KBM-7 (cell line): ENCODE data around the gene LOXHD1.

Source experiments
- DNase-seq: peaks from one replicate; pipeline ENCODE4 v3.0.0-alpha.2; 2015
- in situ Hi-C: fragments of 300-500 bp; cut with MboI; formaldehyde crosslinking; loops from 2 replicates; pipeline ENCODE4 v1.14.3; 2020; ENCODE audit warnings: low sequenced_read_pairs, low pct_unique_long_range_greater_than_20kb, mixed read lengths

Gene LOXHD1

GRCh38 chr18:46632401-46633071 lies 24.5 kb downstream of the LOXHD1 start:
- in situ Hi-C loops, result no loop called here
- no peak for DNase-seq

GRCh38 chr18:46630991-46631390 lies 26.0 kb downstream of the LOXHD1 start:
- DNase-seq, result no peak
- in situ Hi-C loops, result no loop called here

- DNase-seq, result peak; percentile 56
- in situ Hi-C loops, result no loop called here
Observed at GRCh38 chr18:46630160-46630559, 26.9 kb downstream of the LOXHD1 start.

- no peak for DNase-seq
- in situ Hi-C loops, result no loop called here
Observed at GRCh38 chr18:46629361-46629760, 27.7 kb downstream of the LOXHD1 start.

GRCh38 chr18:46628206-46628605 lies 28.8 kb downstream of the LOXHD1 start:
- no peak for DNase-seq

GRCh38 chr18:46627136-46627535 lies 29.9 kb downstream of the LOXHD1 start:
- in situ Hi-C loops, result no loop called here
- no peak for DNase-seq

More at GRCh38 chr18:46628206-46628605, 28.8 kb downstream of the LOXHD1 start:
- in situ Hi-C loops, result no loop called here

GRCh38 chr18:46625069-46625468 lies 32.0 kb downstream of the LOXHD1 start:
- no peak for DNase-seq
- in situ Hi-C loops, result no loop called here

- no peak for DNase-seq
- in situ Hi-C loops, result no loop called here
Observed at GRCh38 chr18:46624127-46624526, 32.9 kb downstream of the LOXHD1 start.

GRCh38 chr18:46623541-46623940 lies 33.5 kb downstream of the LOXHD1 start:
- in situ Hi-C loops, result no loop called here
- peak; percentile 88 for DNase-seq

- in situ Hi-C loops, result no loop called here
Observed at GRCh38 chr18:46622999-46623398, 34.0 kb downstream of the LOXHD1 start.

GRCh38 chr18:46622451-46622850 lies 34.6 kb downstream of the LOXHD1 start:
- in situ Hi-C loops, result no loop called here

More at GRCh38 chr18:46622999-46623398, 34.0 kb downstream of the LOXHD1 start:
- no peak for DNase-seq

GRCh38 chr18:46621871-46622270 lies 35.1 kb downstream of the LOXHD1 start:
- DNase-seq, result no peak
- in situ Hi-C loops, result no loop called here

More at GRCh38 chr18:46622451-46622850, 34.6 kb downstream of the LOXHD1 start:
- DNase-seq, result peak; percentile 2

- DNase-seq, result no peak
- in situ Hi-C loops, result no loop called here
Observed at GRCh38 chr18:46621111-46621766, 35.8 kb downstream of the LOXHD1 start.

GRCh38 chr18:46619559-46619958 lies 37.5 kb downstream of the LOXHD1 start:
- no peak for DNase-seq
- in situ Hi-C loops, result no loop called here

- in situ Hi-C loops, result no loop called here
Observed at GRCh38 chr18:46615720-46616119, 41.3 kb downstream of the LOXHD1 start.

GRCh38 chr18:46609048-46609447 lies 48.0 kb downstream of the LOXHD1 start:
- in situ Hi-C loops, result no loop called here
- DNase-seq, result no peak

More at GRCh38 chr18:46615720-46616119, 41.3 kb downstream of the LOXHD1 start:
- DNase-seq, result no peak

GRCh38 chr18:46607926-46608325 lies 49.1 kb downstream of the LOXHD1 start:
- no peak for DNase-seq
- in situ Hi-C loops, result no loop called here

- in situ Hi-C loops, result no loop called here
- peak; percentile 23 for DNase-seq
Observed at GRCh38 chr18:46601141-46601805, 55.7 kb downstream of the LOXHD1 start.

- in situ Hi-C loops, result no loop called here
- peak; percentile 10 for DNase-seq
Observed at GRCh38 chr18:46596119-46596518, 60.9 kb downstream of the LOXHD1 start.

- no peak for DNase-seq
- in situ Hi-C loops, result no loop called here
Observed at GRCh38 chr18:46591783-46592391, 65.1 kb downstream of the LOXHD1 start.
